ENCODE data around the gene CDH22. TPM values are rescaled to one million over a fixed set of nuclear protein-coding genes. Genes with fewer than 3 reads are reported as not detected.

Gene CDH22
- total and polyA plus RNA-seq, 2 experiments from 2014 or later, result 0.08 to 0.10 TPM

GRCh38 chr20:46350201-46350985 is 42.1 kb upstream of the CDH22 start:
- Histone ChIP-seq H3F3A (replicated peaks; ENCODE audit: low read depth) (no peaks in the 10 kb centered on the region), H3K36me3 (ENCODE audit: insufficient read depth) (no peaks in the 10 kb centered on the region), H3K27me3 (ENCODE audit: insufficient read depth) (no peaks in the 10 kb centered on the region), H3K27ac (ENCODE audit: low read depth) (peak overlapping the region; percentile 50; the same call in 1 of the 2 replicates), H2AFZ (no peak overlapping the region), H4K20me1 (replicated peaks; ENCODE audit: insufficient read depth) (no peaks in the 10 kb centered on the region), H3K9me2 (ENCODE audit: insufficient read depth) (no peaks in the 10 kb centered on the region), H3K4me1 (ENCODE audit: insufficient read depth) (peaks cover 17% of the 10 kb centered on the region), H3K79me2 (replicated peaks; ENCODE audit: insufficient read depth) (no peaks in the 10 kb centered on the region), H3K4me2 (peak overlapping the region; percentile 60), H3K4me3 (no peak overlapping the region)
- Mint-ChIP-seq H3K36me3 (ENCODE audit: low read depth) (peaks cover 21% of the 10 kb centered on the region), H3K27ac (peak overlapping the region; percentile 97), H3K27me3 (ENCODE audit: insufficient read depth, low read depth, poor library complexity) (peaks cover 31% of the 10 kb centered on the region), H3K4me3 (no peak overlapping the region), H3K4me1 (peaks cover 36% of the 10 kb centered on the region), H3K9me3 (no peaks in the 10 kb centered on the region)
- peak; percentile 37 for DNase-seq (ENCODE audit: low spot score)
- peak; percentile 10 for ATAC-seq
- no peak for TF ChIP-seq EZH2phosphoT487 (IDR thresholded peaks at IDR 0.05; ENCODE audit: unreplicated experiment)
- TF ChIP-seq POLR2AphosphoS5 (IDR thresholded peaks at IDR 0.05; ENCODE audit: low read depth), result no peak
- TF ChIP-seq CTCF (conservative IDR thresholded peaks at IDR 0.05; ENCODE audit: low read depth in 2 of 2), result no peak
- TF ChIP-seq NANOG (IDR thresholded peaks at IDR 0.05; ENCODE audit: borderline replicate concordance), result no peak
- TF ChIP-seq REST (IDR thresholded peaks at IDR 0.05; ENCODE audit: unreplicated experiment), result no peak
- TF ChIP-seq CREB1 (CRISPR knock-in tag; IDR thresholded peaks at IDR 0.05; ENCODE audit: low read depth), result no peak
- TF ChIP-seq ZNF114 (CRISPR knock-in tag; IDR thresholded peaks at IDR 0.05), result no peak
- TF ChIP-seq ETS1 (IDR thresholded peaks at IDR 0.05), result no peak
- no peak for TF ChIP-seq STAT1 (IDR thresholded peaks at IDR 0.05; ENCODE audit: unreplicated experiment)
- TF ChIP-seq JUNB (IDR thresholded peaks at IDR 0.05; ENCODE audit: unreplicated experiment), result no peak
- no peak for TF ChIP-seq ZNF331 (CRISPR knock-in tag; IDR thresholded peaks at IDR 0.05; ENCODE audit: low read depth)
- no peak for TF ChIP-seq ZNF462 (CRISPR knock-in tag; IDR thresholded peaks at IDR 0.05)
- TF ChIP-seq EZH2 (IDR thresholded peaks at IDR 0.05; ENCODE audit: low read depth, unreplicated experiment), result no peak

All from GM23338 (cell line).